NCI-H1048 (cell line): ENCODE results near the gene HPCA.
A peak's percentile ranks its signal among the peaks of the same experiment; 100 is the strongest.

Experiments
- DNase-seq: peaks from one replicate; lab custom pipeline; 2025; lab: John Stamatoyannopoulos, UW

The HPCA gene

GRCh38 chr1:32889731-32890278 lies 3.5 kb downstream of the HPCA start:
- no peak for DNase-seq

GRCh38 chr1:32890516-32891240 lies 4.4 kb downstream of the HPCA start:
- no peak for DNase-seq

- DNase-seq, result no peak
Observed at GRCh38 chr1:32891241-32891570, 4.9 kb downstream of the HPCA start.

GRCh38 chr1:32891630-32892029 lies 5.3 kb downstream of the HPCA start:
- no peak for DNase-seq

- peak; percentile 47 for DNase-seq
Observed at GRCh38 chr1:32892368-32893197, 6.3 kb downstream of the HPCA start.

GRCh38 chr1:32893198-32894018 lies 7.1 kb downstream of the HPCA start:
- no peak for DNase-seq

- DNase-seq, result no peak
Observed at GRCh38 chr1:32894019-32894600, 7.8 kb downstream of the HPCA start.

- no peak for DNase-seq
Observed at GRCh38 chr1:32894681-32895080, 8.4 kb downstream of the HPCA start.

- DNase-seq, result no peak
Observed at GRCh38 chr1:32895325-32896215, 9.3 kb downstream of the HPCA start.

- DNase-seq, result no peak
Observed at GRCh38 chr1:32896451-32896850, 10.2 kb downstream of the HPCA start.

GRCh38 chr1:32897082-32898049 lies 11.1 kb downstream of the HPCA start:
- DNase-seq, result no peak

- DNase-seq, result no peak
Observed at GRCh38 chr1:32898056-32898455, 11.8 kb downstream of the HPCA start.

GRCh38 chr1:32898958-32899357 lies 12.7 kb downstream of the HPCA start:
- no peak for DNase-seq

GRCh38 chr1:32899586-32900296 lies 13.4 kb downstream of the HPCA start:
- no peak for DNase-seq

- DNase-seq, result no peak
Observed at GRCh38 chr1:32900371-32900955, 14.2 kb downstream of the HPCA start.

GRCh38 chr1:32900956-32901822 lies 14.9 kb downstream of the HPCA start, which contains the start of gene TMEM54:
Gene TMEM54 (minus strand): TSS chr1:32901389. CDS start chr1:32901238, 151 bp downstream.
- DNase-seq, result no peak

GRCh38 chr1:32901823-32902534 lies 15.7 kb downstream of the HPCA start:
- no peak for DNase-seq
